GM19438 (cell line): ENCODE data around the gene GPR21.

Experiments
- ATAC-seq: cut with Tn5 transposase; IDR thresholded peaks from one replicate; pipeline ENCODE4 v1.9.1; 2021; ENCODE audit warnings: low read depth; ENCODE audit not compliant: unreplicated experiment

The GPR21 gene

DNA sequence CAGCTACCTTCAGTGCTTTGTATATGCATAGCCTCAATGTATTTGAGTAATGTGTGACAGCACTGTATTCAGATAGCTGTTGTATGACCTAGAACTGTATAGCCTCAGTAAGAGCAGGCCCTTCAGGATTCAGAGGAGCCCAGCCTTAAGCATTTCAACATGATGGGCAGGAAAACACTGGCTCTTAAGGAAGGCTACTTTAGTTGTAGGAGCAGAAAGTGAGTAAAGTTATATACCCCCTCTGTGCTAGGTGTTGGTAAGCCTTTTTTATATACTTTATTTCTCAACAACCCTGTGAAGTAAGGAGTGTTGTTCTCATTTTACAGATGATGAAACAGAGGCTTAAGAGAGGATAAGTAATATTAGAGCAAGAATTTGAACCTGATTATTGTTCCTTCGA is 1.5 kb upstream of the GPR21 start:
- ATAC-seq, result no peak

DNA sequence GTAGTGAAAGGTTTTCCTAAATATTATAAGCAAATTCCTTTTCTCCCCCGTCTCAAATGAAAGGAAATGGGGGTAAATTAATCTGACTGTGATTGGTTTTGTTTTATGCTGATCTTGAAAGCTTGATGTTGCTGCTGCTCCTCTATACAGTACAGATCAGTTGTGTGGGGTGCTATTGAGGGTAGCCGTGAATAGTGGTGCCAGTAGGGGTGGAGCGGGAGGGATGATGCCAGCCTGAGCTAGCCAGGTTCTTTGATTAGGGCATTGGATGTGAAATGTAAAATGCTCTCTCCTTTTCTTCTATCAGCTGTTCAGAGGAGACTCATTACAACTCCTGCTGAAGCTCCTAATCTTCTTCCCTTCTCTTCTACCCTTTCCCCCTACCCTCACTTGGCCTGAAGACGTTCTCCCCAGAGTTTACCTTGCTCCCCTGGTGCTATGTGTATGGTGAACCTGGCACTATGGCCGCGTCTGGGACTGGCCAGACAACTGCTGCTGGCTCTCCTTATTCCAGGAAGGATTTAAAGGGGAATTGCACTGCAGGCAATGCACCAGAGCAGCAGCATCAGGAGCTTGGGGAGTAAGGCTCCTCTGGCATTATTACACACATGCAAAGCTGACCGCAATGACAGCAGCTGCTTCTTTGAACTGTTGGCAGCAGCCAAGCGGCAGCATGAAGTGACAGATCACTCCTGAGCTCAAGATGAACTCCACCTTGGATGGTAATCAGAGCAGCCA is 566 bp downstream of the GPR21 start:
- ATAC-seq, result no peak

DNA sequence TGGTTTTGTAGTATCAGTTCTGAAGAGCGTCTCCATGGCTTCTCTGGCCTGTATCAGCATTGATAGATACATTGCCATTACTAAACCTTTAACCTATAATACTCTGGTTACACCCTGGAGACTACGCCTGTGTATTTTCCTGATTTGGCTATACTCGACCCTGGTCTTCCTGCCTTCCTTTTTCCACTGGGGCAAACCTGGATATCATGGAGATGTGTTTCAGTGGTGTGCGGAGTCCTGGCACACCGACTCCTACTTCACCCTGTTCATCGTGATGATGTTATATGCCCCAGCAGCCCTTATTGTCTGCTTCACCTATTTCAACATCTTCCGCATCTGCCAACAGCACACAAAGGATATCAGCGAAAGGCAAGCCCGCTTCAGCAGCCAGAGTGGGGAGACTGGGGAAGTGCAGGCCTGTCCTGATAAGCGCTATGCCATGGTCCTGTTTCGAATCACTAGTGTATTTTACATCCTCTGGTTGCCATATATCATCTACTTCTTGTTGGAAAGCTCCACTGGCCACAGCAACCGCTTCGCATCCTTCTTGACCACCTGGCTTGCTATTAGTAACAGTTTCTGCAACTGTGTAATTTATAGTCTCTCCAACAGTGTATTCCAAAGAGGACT is 1.5 kb downstream of the GPR21 start:
- ATAC-seq, result no peak

DNA sequence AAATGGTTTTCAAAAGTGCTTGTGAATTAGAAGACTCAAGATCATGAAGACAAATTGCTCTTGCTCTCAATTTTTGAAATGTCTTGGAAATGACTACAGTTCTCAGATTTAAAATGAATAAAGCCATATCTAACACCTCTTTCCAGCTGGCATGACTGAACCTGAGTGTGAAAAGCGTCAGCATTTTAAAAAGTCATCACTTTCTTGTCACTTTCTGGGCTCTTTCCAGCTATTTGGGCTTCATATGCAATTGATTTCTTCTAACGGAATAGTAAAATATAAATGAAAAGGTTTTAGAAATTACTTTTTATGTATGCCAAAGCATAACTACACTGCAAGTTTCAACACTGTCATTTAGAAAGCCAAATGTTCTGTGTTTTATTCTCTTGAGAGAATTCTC is 2.3 kb downstream of the GPR21 start:
- no peak for ATAC-seq

DNA sequence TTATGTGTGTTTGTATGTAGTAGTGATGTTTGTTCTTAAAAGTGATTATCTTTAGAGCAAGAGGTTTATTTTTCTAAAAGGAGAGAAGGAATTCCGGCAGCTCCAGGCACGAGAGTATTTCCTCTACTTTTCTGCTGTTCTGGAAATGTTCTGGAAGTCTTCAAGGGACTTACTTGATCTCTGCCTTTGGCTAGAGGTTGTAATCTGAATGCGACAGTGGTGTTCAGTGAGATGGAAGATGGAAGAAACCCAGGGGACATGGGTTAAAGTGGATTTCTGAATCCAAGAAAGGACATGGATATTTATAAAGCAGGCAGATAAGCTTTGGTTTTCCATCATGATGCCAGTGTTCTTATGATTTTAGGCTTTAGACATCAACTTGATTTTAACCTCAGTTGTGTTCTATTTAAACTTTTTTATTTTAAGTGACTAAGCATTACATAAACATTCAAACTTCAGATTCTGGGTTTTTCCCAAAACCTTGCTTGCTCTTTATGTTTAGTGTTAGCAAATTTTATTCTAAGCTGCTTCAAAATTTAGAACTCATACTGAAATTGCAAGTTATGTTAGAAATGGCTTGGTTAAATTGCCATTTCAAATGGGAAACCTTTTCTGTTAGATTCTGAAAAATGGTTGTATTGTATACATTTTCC is 3.6 kb downstream of the GPR21 start:
- ATAC-seq, result no peak

DNA sequence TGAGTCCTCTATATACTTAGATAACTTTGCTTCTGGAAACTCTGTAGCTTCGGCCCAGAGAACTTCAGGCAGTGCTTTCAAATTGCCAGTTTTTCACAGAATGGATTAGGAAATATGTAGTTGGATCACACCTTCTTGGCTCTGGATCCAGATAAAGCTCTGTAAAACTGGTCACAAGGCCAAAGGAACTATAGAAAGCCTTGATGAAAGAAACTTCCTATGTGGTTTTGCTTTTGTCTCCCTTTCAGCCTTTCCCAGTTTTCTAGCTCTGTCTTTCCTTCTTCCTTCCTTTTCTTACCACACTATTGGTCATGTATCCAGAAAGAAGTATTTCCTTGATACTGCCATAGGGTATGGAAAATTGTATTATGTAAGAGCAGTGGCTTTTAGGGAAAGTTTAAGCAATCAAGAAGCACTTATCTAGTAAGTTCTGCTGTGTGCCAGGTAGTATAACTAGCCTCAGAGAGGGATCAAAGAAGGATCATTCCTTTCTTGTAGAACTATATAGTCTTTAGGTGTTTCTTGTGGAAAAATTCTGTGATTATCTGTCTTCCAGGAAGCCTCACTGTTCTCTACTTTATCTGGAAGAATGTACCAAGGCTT is 6.3 kb downstream of the GPR21 start:
- ATAC-seq, result no peak

DNA sequence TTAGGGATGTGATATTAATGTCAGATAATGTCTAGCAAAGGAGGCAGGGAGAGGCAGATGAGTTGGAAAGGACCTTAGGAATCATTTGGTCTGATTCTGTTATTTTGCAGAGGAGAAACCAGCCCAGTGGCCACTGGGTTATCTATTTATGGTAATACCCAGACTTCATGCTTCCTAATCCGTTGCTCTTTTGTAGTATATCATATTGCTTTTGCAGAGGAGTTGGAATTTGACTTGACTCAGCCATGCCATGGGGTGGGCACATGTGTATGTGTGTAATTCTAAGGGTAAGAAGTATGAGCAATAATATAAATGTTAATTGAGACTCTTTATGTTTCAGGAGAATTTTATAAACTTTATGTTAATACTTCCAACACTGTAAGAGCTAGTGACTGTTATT is 7.3 kb downstream of the GPR21 start:
- no peak for ATAC-seq

DNA sequence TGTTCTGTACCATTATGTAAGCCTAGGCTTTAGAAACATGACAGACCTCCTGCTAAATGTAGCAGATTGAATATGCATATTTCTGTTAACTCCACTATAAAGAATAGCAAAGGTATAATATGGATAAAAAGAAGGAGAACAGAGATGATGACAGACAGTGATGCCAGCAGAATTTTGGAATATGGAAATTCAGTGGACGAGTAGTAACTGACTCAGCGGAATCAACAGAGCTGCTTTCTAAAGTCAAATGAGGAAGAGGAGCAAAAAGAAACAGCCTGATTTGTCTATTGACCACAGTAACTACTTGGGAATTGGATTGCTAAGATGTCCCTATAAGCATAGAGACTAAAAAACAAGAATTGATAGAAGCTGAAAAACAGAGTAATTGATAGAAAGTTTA is 8.0 kb downstream of the GPR21 start:
- ATAC-seq, result no peak

DNA sequence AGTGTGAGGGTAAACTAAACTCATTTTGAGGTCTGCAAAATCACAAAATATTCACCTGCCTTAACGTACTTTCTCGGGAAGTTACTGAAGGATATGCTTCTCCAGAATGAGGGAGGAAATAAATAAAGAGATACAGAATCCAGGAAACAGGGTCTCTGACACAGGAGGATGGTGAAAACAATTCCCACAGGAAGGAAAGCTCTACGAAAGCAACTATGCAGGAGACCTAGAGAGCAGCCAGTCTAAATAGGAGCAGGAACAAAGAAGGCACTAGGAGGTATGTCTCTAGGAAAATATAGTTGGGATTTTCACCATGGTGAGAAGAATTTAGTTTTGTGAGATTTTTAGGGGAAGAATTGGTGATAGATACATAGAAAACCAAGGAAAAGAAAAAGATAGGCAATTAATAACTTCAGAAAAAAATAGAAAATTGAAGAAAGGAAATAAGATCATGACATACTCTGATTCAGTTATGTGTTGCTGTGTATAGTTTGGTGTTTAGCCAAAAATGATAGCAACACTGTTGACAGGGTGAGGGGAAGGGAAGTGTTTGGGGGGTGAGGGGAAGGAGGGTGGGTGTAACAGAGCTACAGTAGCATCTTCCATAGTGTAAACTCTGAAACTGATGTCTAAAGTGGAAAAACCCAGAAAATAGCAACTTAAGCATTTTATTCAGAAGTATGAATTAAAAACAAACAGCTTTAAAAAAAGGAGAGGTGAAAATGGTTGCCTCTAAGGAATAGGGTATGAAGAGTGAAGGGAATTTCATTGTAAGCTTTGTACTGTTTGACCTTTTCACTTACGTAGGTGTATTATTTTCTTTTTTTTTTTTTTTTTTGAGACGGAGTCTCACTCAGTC is 9.8 kb downstream of the GPR21 start:
- no peak for ATAC-seq

DNA sequence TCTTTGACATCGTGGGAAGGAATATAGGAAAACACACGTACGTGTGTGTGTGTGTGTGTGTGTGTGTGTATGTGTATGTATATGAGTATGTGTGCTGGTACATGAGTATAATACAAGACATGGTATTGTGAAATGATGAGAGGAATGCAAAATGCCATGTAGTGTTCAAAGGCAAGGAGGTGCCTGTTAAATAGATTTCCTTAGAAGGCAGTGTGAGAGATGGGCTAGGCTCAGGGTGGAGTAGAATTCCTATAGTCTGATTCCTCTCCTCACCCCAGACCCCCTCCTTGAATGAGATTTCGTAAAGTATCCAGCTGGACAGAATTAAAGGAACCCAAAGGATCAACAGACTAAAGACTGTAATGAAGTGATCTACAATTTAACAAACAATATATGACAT is 11.1 kb downstream of the GPR21 start:
- no peak for ATAC-seq

DNA sequence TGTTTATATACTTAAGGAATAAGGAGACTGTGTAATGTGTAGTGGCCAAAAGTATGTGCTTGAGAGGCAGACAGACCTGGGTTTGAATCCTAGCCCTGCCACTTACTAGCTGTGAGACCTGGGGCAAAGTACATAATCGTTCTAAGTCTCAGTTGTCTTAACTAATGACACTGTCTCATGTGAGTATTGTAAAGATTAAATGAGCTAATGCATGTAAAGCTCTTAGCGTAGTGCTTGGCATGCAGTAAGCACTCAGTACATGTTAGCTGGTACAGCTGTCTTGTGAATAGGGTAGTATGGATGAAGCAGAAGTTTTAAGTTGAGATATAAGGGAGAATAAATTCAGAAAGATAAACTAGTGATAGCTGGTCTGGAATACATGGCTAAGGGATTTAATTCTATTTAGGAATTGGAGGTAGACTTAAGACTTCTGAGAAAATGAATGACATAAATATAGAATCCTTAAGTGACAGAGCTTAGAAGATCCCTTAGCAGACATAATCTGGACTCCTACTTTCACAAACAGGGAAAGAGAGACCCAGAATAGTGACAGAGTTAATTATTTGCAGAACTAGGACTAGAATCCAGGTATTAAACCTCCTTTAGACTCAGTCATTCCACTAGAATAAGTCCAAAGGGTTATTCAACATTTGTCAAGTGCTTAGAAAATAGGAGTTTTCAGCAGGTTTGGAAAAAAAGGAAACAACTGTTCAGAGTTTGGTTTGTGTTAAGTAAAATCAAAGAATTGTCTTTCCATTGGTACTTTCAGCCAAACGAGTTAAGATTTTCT is 13.1 kb downstream of the GPR21 start:
- ATAC-seq, result no peak

DNA sequence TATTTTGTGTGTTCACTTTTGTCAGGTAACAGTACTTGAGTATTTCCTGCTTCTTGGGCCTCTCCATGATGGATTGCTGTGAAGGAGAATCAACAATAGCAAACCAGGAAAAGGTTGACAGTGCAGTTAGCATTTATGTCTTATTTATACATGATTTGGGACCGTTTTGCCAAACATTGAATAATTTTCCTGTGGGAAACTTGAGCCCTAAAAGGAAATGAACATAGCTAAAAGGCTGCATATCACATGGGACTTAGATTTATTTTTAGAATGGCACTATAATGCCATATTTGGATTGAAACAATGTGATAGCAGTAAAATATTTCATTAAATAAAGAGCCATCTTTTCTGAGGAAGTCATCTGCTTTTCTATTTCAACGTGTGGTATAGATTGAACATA is 15.3 kb downstream of the GPR21 start:
- ATAC-seq, result no peak

DNA sequence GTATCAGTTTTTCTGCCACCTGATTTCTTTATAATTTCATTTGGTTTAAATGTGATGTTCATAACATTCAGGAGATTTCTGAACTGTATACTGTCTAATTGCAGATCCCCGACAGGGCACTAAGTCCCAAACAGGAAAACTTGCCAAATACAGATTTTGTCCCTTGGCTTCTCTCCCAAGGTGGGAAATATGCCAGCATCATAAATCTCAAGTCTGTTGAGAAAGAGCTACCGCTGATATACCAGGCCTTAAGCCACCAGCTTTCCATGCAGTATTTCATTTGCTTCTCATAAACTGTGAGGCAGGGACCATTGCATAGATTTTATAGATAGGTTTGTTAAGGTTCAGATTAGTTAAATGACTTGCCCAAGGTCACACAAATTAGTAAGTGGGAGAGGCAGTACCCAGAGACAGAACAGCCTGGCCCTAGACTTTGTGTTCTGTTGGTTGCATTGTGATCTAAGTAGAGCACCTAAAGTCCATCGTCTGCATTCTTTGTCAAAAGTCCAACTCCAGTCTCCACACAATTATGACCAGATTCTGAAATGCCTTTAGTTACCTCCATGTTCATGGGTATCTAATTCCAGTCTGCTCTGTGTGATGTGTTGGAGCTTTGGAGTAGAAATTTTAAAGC is 16.2 kb downstream of the GPR21 start:
- ATAC-seq, result no peak

DNA sequence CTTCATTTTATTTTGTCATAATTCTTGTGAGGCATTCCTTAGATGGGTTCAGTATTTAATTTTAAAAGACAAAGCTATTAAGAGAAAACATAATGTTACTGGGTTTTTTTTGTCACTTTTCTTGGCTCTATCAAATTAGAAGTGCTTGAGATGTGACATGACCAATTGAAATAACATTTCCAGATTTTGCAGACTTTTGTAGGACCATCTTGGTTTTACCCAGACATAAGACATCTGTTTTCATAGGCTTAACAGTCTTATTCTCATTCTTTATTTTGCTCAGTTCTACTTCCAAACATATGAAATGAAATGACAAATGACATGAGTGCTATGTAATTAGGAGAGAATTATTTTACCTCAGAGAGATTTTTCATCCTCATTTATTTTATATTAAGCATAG is 19.6 kb downstream of the GPR21 start:
- ATAC-seq, result no peak

DNA sequence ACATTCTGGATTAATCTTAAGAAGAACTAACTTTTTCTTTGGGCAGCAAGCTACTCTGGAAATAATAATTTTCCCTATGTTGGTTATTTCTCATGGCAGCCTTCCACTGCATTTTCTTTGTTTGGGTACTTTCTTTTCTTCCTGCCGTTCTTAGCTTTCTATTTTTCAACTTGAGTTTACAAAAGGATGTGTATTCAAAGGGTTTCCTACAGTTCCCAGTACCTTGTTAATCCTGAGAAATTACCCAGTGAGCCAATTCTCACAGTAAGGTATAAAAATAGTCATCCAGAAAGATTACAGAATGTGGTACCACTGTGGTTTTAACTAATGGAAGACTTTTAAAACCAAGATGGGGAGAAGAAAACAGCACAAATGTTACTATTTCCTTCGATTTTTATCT is 20.2 kb downstream of the GPR21 start:
- no peak for ATAC-seq

DNA sequence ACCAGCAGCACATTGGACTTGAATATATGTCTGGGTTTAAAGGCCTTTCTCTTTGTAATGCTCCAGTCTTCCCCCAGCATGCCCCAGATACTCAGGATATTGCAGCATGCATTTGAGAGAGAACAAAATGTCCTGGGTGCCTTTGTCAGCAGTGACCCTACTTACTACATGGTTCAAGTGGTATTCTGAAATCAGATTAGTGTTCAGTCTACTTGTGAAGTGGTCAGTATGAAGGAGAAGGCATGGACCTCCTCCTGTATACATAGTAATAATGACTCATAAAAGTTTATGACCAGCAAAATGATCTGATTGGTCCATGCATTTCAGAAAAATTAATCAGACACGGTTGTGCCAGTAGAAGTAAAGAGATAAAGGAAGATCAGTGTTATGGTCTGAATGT is 25.4 kb downstream of the GPR21 start:
- ATAC-seq, result no peak

DNA sequence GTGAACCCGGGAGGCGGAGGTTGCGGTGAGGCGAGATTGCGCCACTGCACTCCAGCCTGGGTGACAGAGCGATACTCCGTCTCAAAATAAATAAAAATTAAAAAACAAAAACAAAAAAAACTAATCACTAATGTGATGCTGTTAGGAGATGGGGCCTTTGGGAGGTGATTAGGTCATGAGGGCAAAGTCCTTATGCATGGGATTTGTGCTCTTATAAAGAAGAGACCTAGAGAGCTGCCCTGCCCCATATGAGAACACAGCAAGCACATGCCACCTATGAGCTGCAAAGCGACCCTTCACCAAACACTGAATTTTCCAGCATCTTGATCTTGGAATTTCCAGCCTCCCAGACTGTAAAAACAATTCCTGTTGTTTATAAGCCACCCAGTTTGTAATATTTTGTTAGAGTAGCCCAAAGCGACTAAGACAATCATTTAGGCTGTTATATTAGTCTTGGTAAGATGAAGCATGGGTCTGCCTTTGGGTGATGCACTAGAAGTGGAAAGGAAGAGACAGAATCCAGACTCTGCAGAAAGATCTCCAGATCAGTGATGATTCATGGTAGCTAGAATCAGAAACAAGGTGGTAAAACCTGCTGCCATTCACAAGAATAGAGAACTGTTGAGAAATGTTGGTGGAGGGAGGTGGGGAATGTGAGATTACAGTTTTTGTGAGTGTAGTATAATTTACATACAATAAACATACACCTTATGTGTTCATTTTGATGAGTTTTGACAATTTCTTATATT is 26.2 kb downstream of the GPR21 start:
- ATAC-seq, result no peak

DNA sequence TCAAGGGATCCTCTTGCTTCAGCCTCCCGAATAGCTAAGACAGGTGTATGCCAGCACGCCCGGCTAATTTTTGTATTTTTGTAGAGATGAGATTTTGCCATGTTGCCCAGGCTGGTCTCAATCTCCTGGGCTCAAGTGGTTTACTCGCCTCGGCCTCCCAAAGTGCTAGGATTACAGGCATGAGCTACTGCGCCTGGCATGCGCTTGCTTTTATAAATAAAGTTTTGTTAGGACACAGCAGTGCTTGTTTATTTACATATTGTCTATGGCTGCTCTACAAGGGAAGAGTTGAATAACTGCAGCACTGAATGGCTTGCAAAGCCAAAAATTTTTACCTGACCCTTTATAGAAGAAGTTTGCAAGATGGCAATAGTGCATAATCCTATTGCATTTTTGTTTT is 27.7 kb downstream of the GPR21 start:
- ATAC-seq, result no peak
